A375 (cell line): Measurements from ENCODE around the gene CCP110. TPM values are rescaled to one million over a fixed set of nuclear protein-coding genes. Genes with fewer than 3 reads are reported as not detected.

Experiments
- total RNA-seq: library from RNA; depleted of rRNA; stranded (reverse); fragments of >200 nt; shearing (Covaris generic); gene quantifications from 2 replicates; pipeline ENCODE4 v1.2.3, GENCODE V29; 2014; rRNA removed

CCP110 gene
- total RNA-seq = 14.5 and 16.0 TPM in 2 replicates

DNA sequence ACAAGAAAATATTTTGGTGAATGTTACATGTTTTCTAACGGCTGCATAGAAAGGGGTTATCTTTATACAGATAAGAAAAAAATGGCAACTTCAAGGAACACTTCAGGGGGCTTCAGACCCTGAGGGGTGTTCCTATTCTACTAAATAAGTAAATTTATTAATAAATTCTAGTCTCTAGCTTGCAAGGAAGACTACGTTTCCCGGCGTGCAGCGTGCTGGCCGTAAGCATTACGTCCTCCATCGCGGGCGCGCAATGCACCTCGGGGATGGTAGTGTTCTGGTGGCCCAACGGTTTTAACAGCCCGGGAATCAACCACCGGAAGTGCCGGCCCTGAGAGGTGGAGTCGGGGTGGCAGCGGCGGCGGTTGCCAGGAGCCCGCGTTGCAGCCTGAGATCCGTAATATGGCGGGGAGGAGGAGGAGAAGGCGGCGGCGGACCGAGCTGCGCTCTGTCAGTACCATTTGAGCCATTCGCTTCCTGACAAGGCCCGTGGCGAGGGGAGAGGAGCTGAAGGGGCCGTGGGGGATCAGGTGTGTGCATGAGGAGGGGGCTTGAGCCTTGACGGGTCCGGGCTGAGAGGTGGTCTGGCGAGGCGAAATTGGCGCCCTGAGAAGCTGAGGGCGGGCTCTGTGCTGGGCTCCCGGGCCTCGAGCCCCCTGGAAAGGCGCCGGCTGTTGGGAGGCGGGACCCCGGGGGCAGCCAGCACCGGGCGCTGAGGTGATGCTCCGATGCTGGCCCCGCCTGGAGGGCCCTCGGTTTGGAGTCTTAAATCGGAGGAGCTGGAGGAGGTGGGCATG is at the start of gene CCP110:
CCP110 (plus strand) TSS at position 384 of the 797 bp plus-strand sequence. CDS start 3,940 bp downstream, outside the sequence.

GRCh38 chr16:19521471-19522396 is 2.0 kb upstream of the CCP110 start, which contains the start of gene GDE1:
Gene GDE1, minus strand, starts transcription at chr16:19522098. Its CDS starts 134 bp downstream, at chr16:19521964.

DNA sequence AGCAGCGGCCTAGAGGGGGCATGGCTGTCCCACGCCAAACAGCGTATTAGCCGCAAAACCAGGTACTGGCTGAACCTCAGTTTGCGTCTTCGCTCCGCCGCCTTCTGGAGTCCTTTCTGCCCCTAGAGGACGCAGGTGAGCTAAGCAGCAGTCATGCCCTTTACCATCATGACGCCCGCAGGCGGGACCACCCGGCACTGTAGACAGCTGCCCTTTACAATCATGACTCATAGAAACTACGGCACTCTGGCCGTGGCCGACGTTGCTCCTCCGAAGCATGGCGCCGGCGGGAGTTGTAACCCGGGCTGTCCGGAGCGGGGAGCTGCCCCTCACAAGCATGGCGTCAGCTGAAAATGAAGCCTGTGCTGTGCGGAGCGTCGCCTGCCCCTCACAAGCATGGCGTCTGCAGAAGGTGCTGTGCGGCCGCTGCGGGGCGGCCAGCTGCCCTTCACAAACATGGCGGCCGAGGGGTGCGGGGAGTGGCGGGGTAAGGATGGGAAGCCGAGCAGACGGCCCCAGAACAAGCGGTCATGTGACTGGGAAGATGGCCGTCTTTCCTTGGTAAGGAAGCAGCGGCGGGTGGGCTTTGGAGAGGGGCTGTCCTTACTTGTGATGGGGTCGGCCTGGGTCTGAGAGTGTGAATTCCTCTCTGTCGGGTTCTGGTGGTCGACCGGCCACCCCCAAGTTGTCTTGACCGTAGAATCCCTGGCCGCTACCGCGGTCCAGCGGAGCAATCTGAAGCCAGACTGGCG is 31.6 kb downstream of the CCP110 start, which contains the start of gene VPS35L:
VPS35L (plus strand) TSS at position 518 of the 752 bp plus-strand sequence; CDS start at position 545, 27 bp downstream.

Other genes with a start within 250 kb of the CCP110 start
- not detected in 2 replicates for gene CLEC19A, start 238.2 kb upstream of the CCP110 start, total RNA-seq
- not detected in 2 replicates for gene TMC5, start 106.1 kb upstream of the CCP110 start, total RNA-seq
- 40.6 and 47.4 TPM in 2 replicates for gene GDE1, start 1.8 kb upstream of the CCP110 start, total RNA-seq
- gene VPS35L, start 31.8 kb downstream of the CCP110 start, total RNA-seq = 20.8 and 22.1 TPM in 2 replicates
- 49.8 and 53.0 TPM in 2 replicates for gene KNOP1, start 194.3 kb downstream of the CCP110 start, total RNA-seq
- gene IQCK, start 194.3 kb downstream of the CCP110 start, total RNA-seq = 3.1 and 8.3 TPM in 2 replicates